Measurements from ENCODE around the gene HSPBAP1.

- TF ChIP-seq CTCF (conservative IDR thresholded peaks at IDR 0.05; ENCODE audit: low read depth, low read length) (no peak), EZH2 (IDR thresholded peaks at IDR 0.05; ENCODE audit: borderline replicate concordance, low read depth, low read length, poor library complexity, severe bottlenecking) (no peak)
Observed at GRCh38 chr3:122826278-122826677, 32.6 kb upstream of the HSPBAP1 start.
